GM15510 (cell line): ENCODE measurements around the gene SH3D21.

ENCODE experiments used
- POLR2A ChIP-seq: IDR thresholded peaks from 3 replicates; pipeline ENCODE4 v1.6.1; 2011; ENCODE audit warnings: borderline replicate concordance; ENCODE audit not compliant: insufficient read length; ENCODE audit errors: extremely low read depth

SH3D21 gene

DNA sequence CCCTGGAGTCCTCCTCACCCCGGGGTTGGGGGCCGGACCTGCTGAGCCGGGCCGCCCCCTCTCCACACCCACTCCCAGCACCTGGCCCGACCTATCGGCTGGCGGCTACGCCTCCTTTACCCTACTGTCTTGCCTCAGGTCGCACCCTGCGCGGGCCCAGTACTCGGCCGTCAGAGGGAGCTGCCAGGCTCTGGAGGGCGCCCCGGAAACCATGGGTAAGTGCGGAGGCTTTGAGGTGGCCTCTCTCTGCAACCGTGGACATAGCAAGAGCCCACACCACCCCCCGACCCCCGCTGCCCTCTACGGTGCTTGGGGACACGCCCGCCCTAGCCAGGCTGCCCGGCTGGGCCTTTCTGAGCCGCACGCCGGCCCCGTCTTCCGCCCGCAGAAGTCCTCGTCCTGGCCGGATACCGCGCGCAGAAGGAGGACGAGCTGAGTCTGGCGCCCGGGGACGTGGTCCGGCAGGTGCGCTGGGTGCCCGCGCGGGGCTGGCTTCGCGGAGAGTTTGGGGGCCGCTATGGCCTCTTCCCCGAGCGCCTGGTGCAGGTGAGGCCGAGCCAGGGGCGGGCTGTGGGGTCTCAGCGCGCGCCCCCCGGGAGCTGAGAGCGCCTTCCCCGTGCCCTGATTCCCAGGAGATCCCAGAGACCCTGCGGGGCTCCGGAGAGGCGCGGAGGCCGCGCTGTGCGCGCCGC, at the start of gene SH3D21:
SH3D21 (plus strand) TSS at position 159 of the 692 bp plus-strand sequence; CDS start at position 212, 53 bp downstream.
- TF ChIP-seq POLR2A: no peak

DNA sequence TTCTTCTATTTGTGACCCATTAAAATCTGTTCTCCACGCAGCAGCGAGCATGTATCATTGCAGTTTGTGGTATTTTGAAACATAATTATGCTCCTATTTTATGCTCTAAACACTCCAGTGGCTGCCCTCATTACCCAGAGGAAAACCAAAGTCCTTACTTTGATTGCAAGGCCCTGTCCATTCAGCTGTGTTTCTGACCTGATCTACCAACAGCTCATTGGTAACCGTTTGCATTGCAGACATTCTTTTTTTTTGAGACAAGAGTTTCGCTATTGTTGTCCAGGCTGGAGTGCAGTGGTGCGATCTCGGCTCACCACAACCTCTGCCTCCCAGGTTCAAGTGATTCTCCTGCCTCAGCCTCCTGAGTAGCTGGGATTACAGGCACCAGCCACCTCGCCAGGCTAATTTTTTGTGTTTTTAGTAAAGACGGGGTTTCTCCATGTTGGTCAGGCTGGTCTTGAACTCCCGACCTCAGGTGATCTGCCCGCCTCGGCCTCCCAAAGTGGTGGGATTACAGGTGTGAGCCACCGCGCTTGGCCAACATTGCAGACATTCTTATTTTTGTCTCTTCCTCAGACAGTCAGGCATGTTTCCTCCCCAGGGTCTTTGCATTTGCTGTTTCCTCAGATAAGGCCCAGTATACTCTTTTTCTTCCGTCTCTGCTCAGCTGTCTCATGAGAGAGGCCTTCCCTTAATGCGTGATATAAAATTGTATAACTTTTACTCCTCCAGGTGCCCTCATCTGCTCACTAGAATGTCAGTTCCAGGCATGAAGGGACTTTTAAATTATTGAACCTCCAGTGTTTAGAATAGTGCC, 49.4 kb upstream of the SH3D21 start:
- no peak for TF ChIP-seq POLR2A

DNA sequence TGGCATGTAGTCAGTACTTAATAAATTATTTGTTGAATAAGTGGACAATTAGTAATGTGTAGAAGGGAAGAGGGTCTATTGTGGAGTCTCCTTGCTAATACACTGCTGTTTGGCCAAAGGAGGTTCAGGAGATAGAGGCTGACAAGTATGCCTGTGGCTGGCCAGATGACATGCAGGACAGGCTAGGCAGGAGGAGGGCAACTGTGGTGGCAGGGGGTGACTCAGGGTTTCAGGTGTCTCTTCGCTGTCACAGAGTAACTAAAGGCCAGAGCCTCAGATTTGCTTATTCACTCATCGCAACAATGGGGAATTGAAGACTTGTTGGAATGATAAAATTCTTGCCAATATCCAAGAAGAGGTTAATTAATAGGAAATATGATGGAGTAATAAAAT, 48.8 kb upstream of the SH3D21 start:
- TF ChIP-seq POLR2A: no peak

DNA sequence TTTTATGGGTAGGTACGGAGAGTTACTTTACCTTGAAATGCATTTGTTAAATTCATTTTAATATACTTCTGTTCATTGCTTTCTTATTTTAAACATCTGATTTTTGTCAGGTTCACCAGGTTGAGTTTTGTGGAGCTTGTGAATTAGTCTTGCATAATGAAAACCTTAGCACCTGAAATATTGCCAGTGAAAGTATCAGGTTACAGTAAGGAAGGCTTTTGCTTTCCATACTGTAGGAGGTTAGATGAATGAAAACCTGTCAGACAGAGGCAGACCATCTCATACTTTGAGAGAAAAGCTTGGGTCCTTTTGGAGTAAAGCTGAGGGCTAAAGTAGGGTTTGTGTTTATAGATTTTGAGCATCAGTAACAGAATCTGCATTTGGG, 47.2 kb upstream of the SH3D21 start:
- no peak for TF ChIP-seq POLR2A

DNA sequence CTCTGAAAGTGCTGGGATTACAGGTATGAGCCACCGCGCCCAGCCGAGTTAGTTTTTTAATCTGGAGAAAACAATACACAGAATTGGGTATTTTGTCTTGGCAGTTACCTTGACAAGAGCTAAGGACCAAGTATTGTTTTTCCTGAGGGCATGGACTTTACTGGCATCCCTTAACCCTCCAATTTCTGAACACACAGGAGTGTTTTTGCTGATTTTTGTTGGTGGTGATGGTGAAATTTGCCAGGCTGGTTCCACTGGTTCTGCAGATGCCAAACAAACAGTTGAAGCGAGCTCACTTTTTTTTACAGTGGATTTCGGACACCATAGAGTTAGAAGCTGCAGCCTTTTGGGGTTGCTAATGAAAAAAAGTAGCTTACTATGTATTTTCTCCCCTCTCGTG, 37.2 kb upstream of the SH3D21 start:
- no peak for TF ChIP-seq POLR2A

DNA sequence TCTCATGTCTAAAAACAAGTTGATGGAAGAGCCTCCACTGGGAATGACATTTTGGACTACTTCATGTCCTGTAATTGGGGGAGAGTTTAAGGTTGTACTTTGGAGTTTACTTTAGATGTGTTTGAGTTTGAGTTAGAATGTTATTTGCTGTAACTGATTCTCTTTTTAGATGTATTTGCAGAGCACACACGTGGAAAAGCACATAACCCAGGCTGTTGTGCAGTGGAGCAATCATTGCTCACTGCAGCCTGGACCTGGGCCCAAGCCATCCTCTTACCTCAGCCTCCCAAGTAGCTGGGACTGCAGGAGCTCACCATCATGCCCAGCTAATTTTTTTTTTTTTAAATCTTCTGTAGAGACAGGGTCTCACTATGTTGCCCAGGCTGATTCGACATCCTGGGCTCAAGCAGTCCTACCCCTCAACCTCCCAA, 36.7 kb upstream of the SH3D21 start:
- no peak for TF ChIP-seq POLR2A

DNA sequence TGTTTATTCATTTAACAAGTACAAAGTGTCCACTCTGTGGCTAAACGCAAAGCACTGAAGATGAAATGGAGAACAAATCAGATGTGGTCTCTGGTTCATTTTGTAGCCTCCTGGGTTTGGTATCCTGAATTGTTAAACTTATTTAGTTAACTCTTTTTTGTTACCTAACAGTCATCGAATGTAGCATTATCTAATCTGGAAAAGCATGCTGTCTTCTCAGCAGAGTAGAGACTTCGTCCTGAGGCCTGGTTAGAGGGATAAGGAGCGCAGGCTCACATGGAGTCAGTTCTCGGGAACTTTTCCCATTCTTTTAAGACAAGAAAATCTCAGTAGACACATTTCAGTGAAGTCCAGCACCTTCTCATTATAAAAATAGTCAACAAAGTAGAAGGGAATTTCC, 33.1 kb upstream of the SH3D21 start:
- no peak for TF ChIP-seq POLR2A

DNA sequence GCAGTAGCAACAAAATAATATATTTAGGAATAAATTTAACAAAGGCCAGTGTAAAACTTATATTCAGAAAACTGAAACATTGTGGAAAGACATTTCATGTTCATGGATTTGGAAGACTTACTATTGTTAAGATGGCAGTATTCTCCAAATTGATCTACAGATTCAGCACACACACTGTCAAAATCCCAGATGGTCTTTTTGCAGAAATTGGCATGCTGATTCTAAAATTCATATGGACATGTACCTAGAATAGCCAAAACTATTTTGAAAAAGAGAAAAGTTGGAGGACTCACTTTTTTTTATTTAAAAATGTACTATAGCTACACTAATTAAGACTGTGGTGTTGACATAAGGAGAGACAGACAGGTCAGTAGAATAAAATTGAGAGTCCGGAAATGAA, 32.0 kb upstream of the SH3D21 start:
- TF ChIP-seq POLR2A: no peak

DNA sequence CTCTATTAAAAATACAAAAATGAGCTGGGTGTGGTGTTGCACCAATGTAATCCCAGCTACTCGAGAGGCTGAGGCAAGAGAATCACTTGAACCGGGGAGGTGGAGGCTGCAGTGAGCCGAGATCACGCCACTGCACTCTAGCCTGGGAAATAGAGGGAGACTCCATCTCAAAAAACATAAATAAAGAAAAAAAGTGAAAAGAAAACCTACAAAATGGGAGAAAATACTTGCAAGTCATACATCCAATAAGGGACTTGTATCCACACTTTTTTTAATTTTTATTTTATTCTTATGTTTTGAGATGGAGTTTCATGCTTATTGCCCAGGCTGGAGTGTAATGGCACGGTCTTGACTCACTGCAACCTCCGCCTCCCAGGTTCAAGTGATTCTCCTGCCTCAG, 29.5 kb upstream of the SH3D21 start:
- no peak for TF ChIP-seq POLR2A

DNA sequence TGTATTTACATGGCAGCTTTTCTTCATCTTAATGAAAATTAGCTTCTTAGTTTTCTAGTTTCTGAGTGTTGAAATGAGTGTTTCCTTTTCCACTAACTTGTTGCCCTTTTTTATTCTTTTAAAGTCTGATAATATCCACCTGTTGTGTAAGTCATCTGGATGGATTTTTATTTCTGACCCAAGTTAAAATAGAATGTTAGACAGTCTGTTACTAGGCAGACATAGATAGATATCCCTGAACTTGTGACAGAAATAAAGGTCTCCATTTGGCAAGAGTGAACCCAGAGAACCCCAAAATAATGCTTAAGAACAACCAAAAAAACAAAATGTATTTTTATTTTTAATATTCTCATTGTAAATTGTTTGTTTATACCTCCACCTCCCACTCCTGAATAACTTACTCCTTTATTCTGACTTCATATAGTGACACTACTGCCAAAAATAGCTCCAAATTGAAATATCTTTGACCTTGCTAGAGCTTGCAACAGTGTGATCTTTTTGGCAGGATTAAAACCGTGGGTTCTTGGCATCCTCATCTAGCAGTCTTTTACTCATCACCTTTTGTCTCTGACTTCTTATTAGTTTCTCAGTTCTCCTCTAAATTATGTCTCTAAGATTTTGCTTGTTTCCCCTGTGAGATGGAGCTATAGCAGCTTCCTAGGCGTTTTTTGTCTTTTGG, 26.9 kb upstream of the SH3D21 start:
- TF ChIP-seq POLR2A: no peak

DNA sequence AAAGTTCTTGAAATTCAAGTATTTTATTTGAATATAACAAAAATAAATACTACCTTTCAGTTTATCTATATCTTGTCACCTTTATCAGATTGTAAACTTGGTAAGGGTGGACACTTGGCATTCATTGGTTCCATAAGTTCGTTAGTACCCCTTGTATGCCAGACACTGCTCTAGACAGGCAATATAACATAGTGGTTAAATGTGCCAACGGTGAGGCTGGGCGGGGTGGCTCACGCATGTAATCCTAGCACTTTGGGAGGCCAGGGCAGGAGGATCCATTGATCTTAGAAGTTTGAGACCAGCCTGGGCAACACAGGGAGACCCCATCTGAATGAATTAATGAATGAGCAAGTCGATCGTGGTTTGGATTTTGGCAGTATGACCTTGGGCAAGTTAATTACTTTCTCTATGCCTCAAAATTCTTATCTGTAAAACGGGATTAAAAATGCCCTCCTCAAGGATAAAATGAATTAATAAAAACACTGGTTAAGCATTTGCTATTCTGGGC, 26.3 kb upstream of the SH3D21 start:
- no peak for TF ChIP-seq POLR2A

DNA sequence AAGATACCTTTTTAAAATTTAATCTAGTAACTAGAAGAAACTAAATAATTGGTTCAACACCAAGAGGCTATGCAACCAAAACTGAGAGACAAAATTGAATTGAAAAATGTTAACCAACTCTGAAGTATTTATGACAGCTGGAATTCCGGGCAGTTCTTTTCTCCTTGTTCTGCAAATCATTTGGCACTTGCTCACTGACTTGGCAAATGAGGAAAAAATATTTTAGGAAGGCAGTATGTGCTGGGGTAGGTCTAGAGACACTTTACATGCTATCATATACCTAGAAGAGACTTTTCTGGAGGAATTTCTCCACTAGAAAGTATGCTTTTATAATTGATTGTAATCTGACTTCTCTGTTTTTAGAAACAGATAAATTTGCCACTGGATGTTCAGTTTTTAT, 22.1 kb upstream of the SH3D21 start:
- TF ChIP-seq POLR2A: no peak

DNA sequence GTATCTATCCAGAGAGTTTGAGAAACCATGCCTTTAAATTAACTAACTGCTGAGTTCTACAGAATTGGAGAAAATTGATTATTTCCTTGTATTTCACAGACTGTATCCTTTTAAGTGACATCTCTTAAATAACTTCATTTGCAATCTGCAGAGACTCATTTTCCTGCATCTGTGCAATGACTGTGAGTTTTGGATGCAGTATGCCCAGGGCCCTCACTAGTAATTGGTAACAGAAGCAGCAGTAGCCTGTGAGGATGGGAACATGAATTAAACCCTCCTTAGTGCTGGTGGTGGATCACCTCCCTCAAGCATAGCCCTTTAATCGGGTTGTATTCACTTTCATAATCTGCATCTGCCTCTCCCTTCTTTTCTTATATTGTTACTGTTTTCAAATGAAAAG, 21.7 kb upstream of the SH3D21 start:
- no peak for TF ChIP-seq POLR2A

DNA sequence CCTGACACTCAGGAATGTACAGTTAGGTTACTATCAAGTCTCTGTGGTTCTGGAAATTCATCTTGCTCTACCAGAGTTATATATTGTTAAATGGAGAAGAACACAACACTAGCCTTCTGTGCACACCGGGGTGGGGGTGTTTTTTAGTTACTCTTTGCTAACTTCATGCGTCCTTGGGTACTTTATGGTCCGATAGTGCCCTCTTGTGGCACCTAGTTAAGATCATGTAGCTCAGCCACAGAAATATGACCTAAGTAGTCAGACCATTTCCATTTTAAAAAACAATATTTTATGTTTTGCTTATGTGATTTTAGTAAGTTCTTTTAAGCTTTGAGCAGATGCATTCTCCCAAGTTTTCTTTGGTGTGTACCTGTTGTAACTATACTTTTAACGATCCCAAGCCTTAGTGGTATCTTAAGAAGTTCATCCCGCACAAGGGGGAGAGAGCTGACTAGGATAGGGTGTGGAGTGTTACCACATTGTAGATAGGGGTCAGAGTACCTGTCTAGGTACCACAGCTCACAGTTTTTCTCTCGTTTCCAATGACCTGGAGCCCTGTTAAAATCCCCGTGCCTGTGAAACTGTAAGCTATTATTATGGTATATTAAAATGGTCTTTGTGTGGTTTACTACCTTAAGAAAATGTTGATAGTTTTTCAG, 20.6 kb upstream of the SH3D21 start:
- no peak for TF ChIP-seq POLR2A

DNA sequence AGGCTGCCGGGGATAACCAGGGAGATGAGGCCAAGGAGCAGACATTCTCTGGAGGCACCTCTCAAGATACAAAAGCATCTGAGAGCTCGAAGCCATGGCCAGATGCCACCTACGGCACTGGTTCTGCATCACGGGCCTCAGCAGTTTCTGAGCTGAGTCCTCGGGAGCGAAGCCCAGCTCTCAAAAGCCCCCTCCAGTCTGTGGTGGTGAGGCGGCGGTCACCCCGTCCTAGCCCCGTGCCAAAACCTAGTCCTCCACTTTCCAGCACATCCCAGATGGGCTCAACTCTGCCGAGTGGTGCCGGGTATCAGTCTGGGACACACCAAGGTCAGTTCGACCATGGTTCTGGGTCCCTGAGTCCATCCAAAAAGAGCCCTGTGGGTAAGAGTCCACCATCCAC, 19.4 kb upstream of the SH3D21 start:
- no peak for TF ChIP-seq POLR2A
